K562 (cell line): ENCODE data around the gene KCNE2.

ENCODE experiments used
- BDP1 ChIP-seq: IDR thresholded peaks from 3 replicates; pipeline ENCODE4 v1.6.1; 2011; ENCODE audit not compliant: insufficient read length, insufficient read depth
- JUN ChIP-seq, 2 experiments: sonication (generic) in 1 of 2; formaldehyde crosslinking in 1 of 2; IDR thresholded peaks; 2 replicates each; pipeline versions ENCODE4 v1.6.1 to v1.8.0; 2012 to 2022; ENCODE audit warnings: borderline replicate concordance in 2 of 2, mild to moderate bottlenecking in 2 of 2, improper control_type of control experiment in 1 of 2, low read depth in 1 of 2, low read length in 1 of 2, missing genetic modification reagents in 1 of 2
- POLR2AphosphoS5 ChIP-seq: IDR thresholded peaks from 2 replicates; pipeline ENCODE4 v1.6.1; 2011; ENCODE audit warnings: mild to moderate bottlenecking, low read depth, low read length, moderate library complexity; ENCODE audit not compliant: control insufficient read depth, insufficient read depth
- RCOR1 ChIP-seq, 2 experiments: IDR thresholded peaks; 2 replicates each; pipeline ENCODE4 v1.6.1; 2012; ENCODE audit warnings: low read depth in 2 of 2, low read length in 2 of 2, borderline replicate concordance in 1 of 2, improper control_type of control experiment in 1 of 2
- ZFX ChIP-seq: sonication (generic); formaldehyde crosslinking; IDR thresholded peaks from 2 replicates; pipeline ENCODE4 v1.8.0; 2022; ENCODE audit warnings: mild to moderate bottlenecking, missing genetic modification reagents, moderate library complexity

- TF ChIP-seq JUN (IDR thresholded peaks at IDR 0.05; ENCODE audit: borderline replicate concordance, low read depth, low read length) (no peak), JUN (CRISPR knock-in tag; IDR thresholded peaks at IDR 0.05; ENCODE audit: borderline replicate concordance) (no peak), RCOR1 (IDR thresholded peaks at IDR 0.05; ENCODE audit: borderline replicate concordance in 1 of 2, low read depth in 2 of 2, low read length in 2 of 2) (no peak), ZFX (CRISPR knock-in tag) (no peak), POLR2AphosphoS5 (no peak), BDP1 (no peak)
Measured at GRCh38 chr21:34372321-34372720, 8.5 kb downstream of the KCNE2 start.
